GM18526 (cell line): ENCODE results near the gene SLC12A2.

Experiments used
- POLR2A ChIP-seq: IDR thresholded peaks from 3 replicates; pipeline ENCODE4 v1.6.1; 2011; ENCODE audit not compliant: insufficient read length; ENCODE audit errors: extremely low read depth

Gene SLC12A2

GRCh38 chr5:128121651-128122050 is 38.1 kb downstream of the SLC12A2 start:
- TF ChIP-seq POLR2A = no peak

- no peak for TF ChIP-seq POLR2A
These were observed 40.4 kb downstream of the SLC12A2 start for GRCh38 chr5:128123936-128124335.

GRCh38 chr5:128126241-128126640 is 42.7 kb downstream of the SLC12A2 start:
- no peak for TF ChIP-seq POLR2A

- TF ChIP-seq POLR2A = no peak
These were observed 48.9 kb downstream of the SLC12A2 start for GRCh38 chr5:128132499-128132898.

GRCh38 chr5:128135286-128135685 is 51.7 kb downstream of the SLC12A2 start:
- no peak for TF ChIP-seq POLR2A

GRCh38 chr5:128143911-128144310 is 60.3 kb downstream of the SLC12A2 start:
- no peak for TF ChIP-seq POLR2A

- no peak for TF ChIP-seq POLR2A
These were observed 60.9 kb downstream of the SLC12A2 start for GRCh38 chr5:128144491-128144890.

GRCh38 chr5:128146671-128147070 is 63.1 kb downstream of the SLC12A2 start:
- no peak for TF ChIP-seq POLR2A

- TF ChIP-seq POLR2A = no peak
These were observed 71.4 kb downstream of the SLC12A2 start for GRCh38 chr5:128154943-128155342.

GRCh38 chr5:128155776-128156175 is 72.2 kb downstream of the SLC12A2 start:
- no peak for TF ChIP-seq POLR2A

GRCh38 chr5:128156521-128156920 is 73.0 kb downstream of the SLC12A2 start:
- TF ChIP-seq POLR2A = no peak

GRCh38 chr5:128158342-128158741 is 74.8 kb downstream of the SLC12A2 start:
- TF ChIP-seq POLR2A = no peak

- no peak for TF ChIP-seq POLR2A
These were observed 80.4 kb downstream of the SLC12A2 start for GRCh38 chr5:128163991-128164390.

- no peak for TF ChIP-seq POLR2A
These were observed 85.9 kb downstream of the SLC12A2 start for GRCh38 chr5:128169401-128170017.

- no peak for TF ChIP-seq POLR2A
These were observed 88.5 kb downstream of the SLC12A2 start for GRCh38 chr5:128172102-128172501.

- TF ChIP-seq POLR2A = no peak
These were observed 91.4 kb downstream of the SLC12A2 start for GRCh38 chr5:128174951-128175350.

GRCh38 chr5:128192368-128192767 is 108.8 kb downstream of the SLC12A2 start:
- no peak for TF ChIP-seq POLR2A

- TF ChIP-seq POLR2A = no peak
These were observed 110.3 kb downstream of the SLC12A2 start for GRCh38 chr5:128193665-128194390.

- no peak for TF ChIP-seq POLR2A
These were observed 111.8 kb downstream of the SLC12A2 start for GRCh38 chr5:128195316-128195715.
